Eye (tissue), 1 donor: ENCODE measurements around the gene HSFX2.
"Not testable (repeated sequence)": the region's sequence is repeated elsewhere in the genome, so short reads cannot be mapped to it uniquely, and the experiment has no call there.

Source experiments
- DNase-seq: peaks from one replicate; pipeline ENCODE4 v3.0.0-alpha.2; 2015

Gene HSFX2, protein sequence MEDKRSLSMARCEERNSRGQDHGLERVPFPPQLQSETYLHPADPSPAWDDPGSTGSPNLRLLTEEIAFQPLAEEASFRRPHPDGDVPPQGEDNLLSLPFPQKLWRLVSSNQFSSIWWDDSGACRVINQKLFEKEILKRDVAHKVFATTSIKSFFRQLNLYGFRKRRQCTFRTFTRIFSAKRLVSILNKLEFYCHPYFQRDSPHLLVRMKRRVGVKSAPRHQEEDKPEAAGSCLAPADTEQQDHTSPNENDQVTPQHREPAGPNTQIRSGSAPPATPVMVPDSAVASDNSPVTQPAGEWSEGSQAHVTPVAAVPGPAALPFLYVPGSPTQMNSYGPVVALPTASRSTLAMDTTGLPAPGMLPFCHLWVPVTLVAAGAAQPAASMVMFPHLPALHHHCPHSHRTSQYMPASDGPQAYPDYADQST

DNA sequence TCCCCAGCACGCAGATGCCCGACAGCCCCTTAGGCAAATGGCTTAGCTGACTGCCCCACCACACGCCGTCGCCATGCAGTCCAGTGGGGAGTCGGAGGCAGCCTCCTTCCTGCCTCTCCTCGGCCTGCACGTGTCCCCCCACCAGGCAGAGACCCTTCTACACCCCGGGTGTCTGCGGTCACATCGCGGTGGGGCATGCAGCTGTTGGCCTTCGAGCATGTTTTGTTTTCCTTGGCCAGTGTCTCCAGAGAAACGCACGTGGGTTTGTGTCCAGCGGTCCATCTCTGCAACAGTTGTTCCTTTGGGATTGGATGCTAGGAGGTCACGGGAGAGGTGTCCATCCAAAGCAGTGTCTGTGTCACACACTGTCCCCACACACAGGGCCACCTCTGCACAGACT is at the start of gene HSFX2:
Gene HSFX2, minus strand, starts transcription at position 101 of the 400 bp plus-strand sequence. CDS start 614 bp downstream, outside the sequence.
- not testable (repeated sequence) for DNase-seq

DNA sequence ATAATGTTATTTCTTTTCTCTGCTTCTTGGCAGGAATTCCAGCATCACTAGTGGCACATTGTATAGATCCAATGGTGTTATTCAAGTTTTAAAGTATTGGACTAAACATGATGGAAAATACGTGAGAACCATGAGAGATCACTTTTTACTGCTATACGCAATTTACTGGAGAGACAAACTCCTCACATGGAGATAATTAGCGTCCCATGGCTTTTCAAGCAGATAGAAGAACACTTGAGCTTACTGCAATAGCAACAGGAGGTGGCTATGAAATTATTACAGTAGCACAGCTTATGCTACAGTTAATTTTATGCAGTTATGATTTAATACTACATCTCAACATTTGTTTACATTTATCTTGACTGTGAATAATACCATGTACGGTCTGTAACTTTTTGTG is 48.4 kb upstream of the HSFX2 start:
- DNase-seq, result no peak

DNA sequence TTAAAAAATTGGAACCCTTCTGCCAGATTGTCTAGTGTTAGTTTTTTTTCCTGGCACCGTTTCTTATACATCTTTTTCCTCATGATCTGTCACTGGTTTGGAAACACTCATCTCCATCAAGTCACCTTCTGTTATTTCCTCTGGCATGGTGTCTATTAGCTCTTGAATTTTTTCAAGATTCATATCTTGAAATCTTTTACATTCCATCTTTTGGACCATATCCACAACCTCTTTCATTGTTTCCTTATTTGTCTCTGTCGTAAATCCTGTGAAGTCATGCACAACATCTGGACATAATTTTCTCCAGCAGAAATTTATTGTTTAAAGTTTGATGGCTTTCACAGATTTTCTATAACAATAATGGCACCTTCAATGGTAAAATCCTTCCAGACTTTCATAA is 46.7 kb upstream of the HSFX2 start:
- DNase-seq, result no peak

DNA sequence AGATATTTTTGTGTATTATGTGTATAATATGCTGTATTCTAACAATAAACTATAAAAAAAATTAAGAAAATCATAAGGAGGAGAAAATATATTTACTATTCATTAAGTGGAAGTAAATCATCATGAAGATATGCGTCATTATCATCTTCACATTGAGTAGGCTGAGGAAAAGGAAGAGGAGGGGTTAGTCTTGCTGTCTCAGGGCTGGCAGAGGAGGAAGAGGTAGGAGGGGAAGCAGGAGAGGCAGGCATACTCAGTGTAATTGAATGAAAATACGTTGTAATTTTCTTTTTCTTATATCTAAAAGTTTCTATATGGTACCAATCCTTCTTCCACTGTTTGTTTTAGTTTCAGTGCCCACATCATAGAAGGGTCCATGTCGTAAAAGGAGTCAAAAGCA is 46.3 kb upstream of the HSFX2 start:
- DNase-seq, result no peak

DNA sequence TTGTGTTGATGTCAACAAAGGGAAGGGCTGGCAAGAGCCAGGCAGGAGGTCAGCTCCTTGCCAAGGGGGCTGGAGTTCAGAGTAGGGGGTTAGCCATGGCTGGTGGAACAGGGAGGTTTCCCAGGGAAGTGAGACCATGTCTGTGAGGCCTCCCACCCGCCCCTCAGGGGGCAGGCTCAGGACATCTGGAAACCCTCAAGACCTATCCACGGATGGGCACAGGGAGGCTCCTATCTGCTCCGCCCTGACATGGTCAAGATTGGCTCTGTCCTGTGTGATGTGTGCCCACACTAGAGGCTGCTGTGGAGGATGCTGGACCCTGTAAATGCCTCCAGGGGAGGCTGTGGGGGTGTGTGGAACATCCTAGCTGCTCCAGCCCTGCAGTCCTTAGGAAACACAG is 44.5 kb upstream of the HSFX2 start:
- DNase-seq, result no peak

DNA sequence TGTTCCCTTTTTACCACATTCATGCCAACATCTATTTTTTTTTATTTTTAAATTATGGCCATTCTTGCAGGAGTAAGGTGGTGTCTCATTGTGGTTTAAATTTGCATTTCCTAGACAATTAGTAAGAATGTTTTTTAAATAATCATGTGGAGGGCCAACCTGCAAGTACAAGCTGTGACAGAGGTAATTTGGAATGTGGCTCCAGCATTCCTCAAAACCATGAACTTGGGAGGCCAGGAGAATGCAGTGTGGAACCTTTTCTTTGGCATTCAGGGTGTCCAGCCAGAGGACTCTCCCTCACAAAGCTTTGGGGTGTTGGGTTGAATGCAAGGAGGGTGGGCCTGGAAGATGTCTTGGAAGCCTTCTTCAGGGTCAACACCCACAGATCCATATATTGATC is 43.7 kb upstream of the HSFX2 start:
- DNase-seq, result no peak

DNA sequence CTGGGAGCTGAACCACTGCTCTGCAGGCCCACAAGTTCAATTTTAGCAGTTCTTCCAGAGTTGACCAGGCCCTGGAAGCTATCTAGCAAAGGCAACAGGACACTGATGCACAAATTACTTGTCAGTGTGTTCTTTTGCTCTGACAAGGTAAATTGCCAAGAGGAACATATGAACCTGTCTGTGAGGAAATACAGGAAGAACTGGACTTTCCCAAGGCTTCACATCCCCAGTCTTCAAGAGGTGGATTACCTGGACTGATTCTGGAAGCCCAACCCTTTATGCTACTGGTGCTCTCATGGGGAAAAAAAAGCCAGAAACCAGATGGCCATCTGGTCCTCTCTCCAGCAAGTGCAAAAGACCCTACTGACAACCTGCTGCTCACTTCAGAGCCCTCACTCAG is 38.4 kb upstream of the HSFX2 start:
- no peak for DNase-seq

DNA sequence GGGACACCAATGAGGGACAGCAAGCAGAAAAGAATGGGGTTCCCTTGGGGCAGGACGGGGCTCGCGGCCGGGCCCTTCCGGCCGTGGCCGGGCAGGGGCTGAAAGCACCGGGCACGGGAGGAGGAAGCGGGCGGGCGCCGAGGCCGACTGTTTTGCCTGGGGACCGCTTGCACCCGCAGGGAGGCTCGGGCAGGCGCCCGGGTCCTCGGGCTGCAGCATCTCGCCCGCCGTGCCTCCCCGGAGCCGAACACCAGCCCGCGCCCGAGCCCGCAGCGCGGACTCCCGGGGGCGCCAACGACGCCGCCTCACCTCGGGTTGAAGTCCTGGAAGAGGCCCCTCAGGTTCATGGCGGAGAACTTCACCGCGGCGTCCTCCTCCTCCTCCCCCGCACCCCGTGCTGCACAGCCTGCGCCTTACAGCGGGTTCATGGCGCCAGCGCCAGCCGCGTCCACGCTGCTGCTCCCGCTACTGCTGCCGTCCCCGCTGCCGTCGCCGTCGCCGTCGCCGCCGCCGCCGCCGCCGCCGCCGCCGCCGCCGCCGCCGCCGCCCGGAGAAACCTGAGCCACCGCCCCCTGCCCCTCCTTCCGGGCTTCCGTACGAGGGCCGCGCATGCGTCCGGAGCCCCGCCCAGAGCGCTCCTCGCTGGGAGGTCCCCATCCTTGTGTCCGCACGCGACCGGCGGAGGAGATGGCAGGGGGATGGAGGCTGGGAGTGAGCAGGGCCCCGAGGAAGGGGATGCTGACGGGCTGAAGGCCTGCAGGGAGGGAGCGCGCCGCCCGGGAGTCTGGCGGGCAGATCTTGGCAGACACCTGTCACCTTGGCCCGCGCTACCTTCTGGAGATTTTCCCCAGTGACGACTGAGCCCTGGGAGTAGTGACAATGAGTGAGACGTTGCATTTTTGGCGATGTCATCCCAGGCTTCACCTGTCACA is 36.4 kb upstream of the HSFX2 start, which contains the start of gene TMEM185A:
Gene TMEM185A, minus strand, starts transcription at position 559 of the 932 bp plus-strand sequence. Its CDS starts 212 bp downstream, at position 347.
- peak; percentile 86 for DNase-seq

DNA sequence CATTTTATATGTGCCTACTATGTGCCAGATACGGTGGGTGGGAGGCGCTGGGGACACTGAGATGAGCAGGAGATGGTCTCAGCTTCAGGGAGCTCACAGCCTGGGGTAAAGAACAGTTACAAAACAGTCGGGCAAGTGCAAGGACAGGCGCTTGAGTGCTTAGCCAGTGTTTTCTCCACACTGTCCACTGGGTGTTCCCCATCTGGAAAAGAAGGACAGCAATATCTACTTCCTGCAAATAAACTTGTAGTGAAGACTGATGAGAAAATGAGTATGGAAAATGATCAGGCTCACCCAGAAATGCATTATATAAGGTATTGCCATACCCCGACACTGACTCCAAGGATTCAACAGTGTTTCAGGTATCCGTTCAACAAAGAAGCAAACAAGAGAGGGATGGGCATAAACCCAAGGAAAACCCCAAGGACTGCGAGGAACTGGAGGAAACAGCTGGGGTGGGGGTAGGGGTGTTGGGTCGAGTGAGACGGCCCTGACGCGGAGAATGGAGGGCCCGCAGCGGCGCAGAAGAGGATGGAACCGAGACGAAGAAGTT is 35.6 kb upstream of the HSFX2 start:
- DNase-seq, result peak; percentile 42

DNA sequence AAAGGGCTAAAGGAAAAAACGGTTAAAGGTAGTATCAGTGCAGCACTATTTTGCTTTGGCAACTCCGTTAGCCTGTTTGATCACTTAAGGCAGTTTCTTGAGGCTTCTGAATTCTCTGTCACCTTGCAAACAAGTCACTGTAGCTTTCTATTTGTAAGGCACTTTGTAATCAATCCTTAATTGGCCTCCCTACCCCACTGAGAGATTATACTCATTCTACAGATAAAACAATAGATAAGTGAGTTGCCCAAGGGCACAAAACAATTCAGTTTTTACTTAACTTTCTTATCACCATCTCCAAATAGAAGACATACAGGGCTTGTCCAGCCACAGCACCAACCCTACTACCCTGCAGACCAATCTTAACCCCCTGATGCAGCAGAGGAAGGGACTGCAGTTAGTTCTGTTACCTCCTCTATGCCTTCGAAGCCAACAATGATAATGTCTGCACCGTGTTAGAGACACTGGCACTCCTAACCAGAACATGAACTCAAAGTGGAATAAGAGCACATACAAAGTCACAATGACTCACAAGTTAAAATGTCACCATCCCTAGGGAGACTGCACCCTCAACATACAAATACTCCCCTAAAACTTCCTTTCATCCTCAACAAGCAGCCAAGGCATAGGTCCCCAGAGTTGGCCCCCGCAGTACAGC is 34.7 kb upstream of the HSFX2 start:
- no peak for DNase-seq

DNA sequence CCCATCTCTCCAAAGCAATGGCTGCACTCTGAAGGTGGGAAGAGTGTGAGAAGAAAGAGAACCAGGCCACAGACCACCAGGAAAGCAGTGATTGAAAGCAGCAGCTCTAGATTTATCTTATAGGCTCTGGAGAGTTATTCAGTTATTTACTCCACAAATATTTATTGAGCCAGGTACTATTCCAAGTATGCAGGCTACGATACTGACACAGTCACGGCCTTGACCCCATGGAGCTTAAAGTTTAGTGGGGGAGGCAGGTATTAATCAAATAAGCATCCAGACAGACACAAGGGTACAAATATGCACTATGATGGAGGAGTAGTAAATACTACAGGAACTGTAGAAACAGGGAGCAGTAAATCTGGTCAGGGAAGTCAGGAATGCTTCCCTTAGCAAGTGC is 33.7 kb upstream of the HSFX2 start:
- no peak for DNase-seq

DNA sequence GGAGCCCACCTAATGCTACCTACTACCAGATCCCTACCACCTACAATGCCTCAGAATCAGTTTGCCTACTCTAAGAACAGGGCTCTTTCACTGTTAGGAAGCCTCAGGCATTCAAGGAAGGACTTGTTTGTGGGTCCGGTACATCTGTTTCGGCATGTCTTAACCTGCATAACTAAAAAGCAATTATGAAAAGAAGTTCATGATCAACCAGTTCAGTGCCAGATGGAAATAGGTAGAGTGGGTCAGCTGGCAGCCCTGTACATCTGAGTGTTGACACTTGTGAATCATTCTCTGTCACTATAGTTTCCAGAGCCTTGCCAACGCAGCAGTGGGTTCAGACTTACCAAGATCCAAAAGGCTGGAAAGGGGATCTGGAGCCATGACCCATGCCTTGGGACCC is 33.2 kb upstream of the HSFX2 start:
- no peak for DNase-seq

DNA sequence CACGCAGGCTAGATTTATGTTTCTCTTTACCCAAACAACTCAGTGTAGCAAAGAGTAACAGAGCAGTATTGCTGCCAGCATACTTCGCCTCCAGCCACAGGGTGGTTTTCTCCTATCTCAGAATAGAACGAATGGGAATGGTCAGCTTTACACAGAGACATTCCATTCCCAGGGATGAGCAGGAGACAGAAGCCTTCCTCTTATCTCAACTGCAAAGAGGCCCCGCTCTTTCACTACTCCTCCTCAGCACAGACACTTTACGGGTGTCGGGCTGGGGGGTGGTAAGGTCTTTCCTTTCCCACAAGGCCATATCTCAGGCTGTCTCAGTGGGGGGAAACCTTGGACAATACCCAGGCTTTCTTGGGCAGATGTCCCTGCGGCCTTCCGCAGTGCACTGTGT is 31.7 kb upstream of the HSFX2 start:
- not testable (repeated sequence) for DNase-seq

DNA sequence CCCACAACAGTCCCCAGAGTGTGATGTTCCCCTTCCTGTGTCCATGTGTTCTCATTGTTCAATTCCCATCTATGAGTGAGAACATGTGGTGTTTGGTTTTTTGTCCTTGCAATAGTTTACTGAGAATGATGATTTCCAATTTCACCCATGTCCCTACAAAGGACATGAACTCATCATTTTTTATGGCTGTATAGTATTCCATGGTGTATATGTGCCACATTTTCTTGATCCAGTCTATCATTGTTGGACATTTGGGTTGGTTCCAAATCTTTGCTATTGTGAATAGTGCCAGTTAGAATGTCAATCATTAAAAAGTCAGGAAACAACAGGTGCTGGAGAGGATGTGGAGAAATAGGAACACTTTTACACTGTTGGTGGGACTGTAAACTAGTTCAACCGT is 24.5 kb upstream of the HSFX2 start:
- not testable (repeated sequence) for DNase-seq

DNA sequence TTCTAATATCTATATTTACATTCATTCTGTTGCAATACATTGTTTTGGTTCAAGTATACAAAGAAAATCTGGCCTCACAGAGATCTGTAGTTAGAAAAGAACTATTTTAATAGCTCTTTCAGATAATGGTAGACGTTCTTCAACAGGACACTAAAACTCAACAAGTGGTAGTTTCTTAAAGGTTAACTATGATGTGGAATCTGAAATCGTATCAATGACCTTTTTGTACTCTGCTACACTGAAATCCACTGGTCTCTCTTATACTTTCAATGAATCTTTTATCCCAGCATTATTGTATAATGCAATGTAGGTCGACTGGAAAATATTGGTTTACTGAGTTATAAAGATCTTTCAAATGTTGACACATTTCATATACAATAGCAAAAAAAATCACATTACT is 23.8 kb upstream of the HSFX2 start:
- no peak for DNase-seq

DNA sequence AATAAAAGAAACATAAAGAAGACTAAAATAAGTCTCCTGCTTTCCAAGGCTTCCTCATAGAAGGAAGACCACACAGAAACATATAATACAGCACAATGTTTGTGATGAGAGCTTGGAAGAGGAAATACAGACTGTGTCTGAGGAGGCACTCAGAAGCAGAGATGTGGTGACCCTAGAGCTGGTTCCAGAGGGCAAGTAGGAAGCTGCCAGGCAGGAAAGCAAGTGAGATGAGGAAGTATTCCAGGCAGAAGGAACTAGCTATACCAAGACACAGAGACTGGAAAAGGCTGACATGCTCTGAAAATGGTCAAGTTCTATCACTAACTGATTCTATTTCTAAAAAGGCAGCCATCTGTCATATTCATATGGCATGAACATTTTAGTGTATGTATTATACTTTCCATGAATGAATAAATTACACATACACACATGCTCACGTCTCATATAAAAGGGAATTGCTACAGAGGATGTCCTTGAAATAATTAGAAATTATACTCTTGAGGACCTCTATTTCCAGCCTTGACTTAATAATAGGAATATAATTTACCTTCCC is 16.6 kb upstream of the HSFX2 start:
- DNase-seq, result no peak

DNA sequence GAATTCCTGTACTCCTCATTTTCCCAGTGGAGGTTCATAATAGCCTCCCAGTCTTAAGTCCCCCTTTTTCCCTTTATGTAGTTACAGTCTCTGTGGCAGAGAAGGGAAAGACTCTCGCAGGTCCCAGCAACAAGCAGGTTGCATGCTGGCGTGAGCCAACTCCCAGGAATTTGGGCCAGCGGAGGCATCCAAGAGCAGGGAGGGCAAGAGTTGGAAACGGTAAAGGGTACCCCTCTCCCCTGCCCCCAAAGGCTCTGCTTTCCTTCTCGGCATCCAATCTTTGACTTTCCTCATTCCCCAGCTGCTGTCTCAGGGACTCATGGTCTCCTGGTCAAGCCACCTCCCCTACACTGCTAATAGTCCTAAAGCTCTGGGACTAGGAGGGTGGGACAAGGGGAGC is 15.4 kb upstream of the HSFX2 start:
- DNase-seq, result no peak

DNA sequence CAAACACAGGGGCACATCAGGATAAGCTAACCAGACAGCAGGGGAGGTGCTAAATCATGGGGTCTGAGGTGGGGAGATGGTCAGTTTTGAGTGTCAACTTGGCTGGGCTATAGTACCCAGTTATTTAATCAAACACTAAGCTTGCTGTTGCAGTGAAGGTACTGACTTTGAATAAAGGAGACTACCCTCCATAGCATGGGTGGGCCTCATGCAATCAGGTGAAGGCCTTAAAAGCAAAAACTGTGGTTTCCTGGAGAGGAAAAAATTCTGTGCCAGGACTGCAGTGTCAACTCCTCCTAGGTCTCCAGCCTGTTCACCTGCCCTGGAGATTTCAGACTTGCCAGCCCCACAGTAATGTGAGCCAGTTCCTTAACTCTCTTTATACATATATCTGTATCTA is 12.6 kb upstream of the HSFX2 start:
- DNase-seq, result no peak

DNA sequence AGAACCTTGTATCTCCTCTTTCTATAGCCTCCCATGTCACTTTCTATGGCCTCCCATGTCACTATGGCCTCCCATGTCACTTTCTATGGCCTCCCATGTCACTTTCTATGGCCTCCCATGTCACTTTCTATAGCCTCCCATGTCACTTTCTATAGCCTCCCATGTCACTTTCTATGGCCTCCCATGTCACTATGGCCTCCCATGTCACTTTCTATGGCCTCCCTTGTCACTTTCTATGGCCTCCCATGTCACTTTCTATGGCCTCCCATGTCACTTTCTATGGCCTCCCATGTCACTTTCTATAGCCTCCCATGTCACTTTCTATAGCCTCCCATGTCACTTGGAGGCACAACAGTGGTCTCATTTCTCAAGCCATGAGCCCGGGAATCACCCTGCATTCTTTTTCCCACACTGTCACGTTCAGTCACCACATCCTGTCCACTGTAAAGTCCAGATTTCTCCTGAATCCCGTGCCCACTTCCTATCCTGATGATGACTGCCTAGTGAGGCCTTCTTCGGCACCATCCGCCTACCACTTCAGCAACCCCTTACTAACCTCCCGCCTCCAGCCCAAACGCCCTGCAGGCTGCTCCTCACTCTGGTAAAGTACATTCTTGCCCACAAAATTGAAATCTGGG is 10.3 kb upstream of the HSFX2 start:
- not testable (repeated sequence) for DNase-seq

DNA sequence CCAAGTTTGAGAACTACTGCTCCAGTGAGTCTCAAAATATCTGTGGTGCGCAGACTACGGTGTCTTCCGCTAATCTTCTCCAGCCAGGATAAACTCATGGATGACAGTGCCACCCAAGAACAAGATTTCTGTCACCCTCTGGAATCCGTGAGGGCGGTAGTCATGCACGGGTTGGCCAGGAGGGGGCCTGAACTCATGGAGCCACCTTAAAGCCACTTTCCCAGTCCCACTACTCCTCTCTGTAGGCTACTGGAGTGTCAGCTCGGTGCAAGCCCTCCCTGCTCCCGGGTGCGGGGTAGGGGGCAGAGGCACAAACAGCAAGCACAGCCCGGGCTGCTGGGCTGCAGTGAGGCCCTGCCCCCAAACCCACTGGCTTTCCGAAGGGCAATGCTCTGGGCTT is 3.5 kb upstream of the HSFX2 start:
- not testable (repeated sequence) for DNase-seq

DNA sequence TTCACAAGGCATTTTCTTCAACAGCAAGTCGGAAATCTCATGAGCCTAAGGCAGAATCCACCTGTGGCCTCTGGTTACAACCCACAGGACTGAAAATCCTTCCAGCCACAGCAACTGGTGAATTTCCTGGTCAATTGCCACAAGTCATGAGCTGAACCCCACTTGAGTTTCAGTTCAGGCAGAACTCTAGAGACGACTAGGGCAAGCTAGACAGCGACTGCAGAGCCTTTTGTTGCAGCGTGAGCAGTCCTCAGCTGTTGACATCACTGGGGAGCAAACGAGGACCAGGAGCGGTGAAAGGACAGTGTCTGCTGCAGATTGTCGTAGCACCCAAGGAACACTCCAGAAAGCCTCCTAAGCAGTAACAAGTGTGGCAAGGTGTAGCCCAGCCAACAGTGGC is 829 bp upstream of the HSFX2 start:
- DNase-seq, result not testable (repeated sequence)

DNA sequence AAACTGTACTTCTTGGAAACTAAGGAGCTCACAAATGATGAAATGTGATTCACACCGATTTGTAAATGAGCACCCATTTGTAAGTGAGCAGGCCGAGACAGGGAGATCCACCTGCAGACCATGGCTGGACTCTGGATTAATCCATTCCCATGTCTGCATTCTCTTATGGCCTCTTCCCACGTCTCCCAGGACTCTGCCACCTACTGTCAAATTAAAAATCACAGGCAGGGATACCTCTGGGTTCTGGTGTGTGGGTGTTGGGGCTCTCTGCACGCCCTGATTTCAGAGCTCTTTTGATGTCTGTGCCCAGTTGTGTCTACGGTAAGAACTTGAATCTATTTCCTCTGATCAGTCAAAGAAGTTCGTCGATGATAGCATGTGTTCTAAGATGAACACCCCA is 4.1 kb downstream of the HSFX2 start:
- DNase-seq, result not testable (repeated sequence)
